Esophagus (tissue), 2 donors: ENCODE measurements around the gene TMEM18. TPM values are rescaled to one million over a fixed set of nuclear protein-coding genes. Genes with fewer than 3 reads are reported as not detected.

ENCODE experiments used
- H3K27ac ChIP-seq, 2 donors: one replicate each; pipeline ENCODE4 v1.5.1; 2013; ENCODE audit warnings: low read depth in 2 of 2, mild to moderate bottlenecking in 2 of 2, inconsistent platforms in 1 of 2, low read length in 1 of 2, moderate library complexity in 1 of 2
- H3K27me3 ChIP-seq, 2 donors: one replicate each; pipeline ENCODE4 v1.6.1; 2013; ENCODE audit warnings: low read length in 2 of 2, control low read depth in 1 of 2, mild to moderate bottlenecking in 1 of 2; ENCODE audit not compliant: insufficient read depth in 2 of 2, control insufficient read depth in 1 of 2
- H3K36me3 ChIP-seq, 2 donors: one replicate each; pipeline ENCODE4 v1.6.1; 2013; ENCODE audit warnings: low read length in 1 of 2; ENCODE audit not compliant: control insufficient read depth in 2 of 2, insufficient read depth in 2 of 2
- H3K4me1 ChIP-seq, 2 donors: one replicate each; pipeline ENCODE4 v1.6.1; 2013; ENCODE audit warnings: low read length in 1 of 2; ENCODE audit not compliant: control insufficient read depth in 2 of 2, insufficient read depth in 2 of 2
- H3K4me3 ChIP-seq, 2 donors: one replicate each; pipeline ENCODE4 v1.5.1; 2013; ENCODE audit warnings: low read length in 2 of 2, mild to moderate bottlenecking in 2 of 2, low read depth in 1 of 2, moderate library complexity in 1 of 2
- H3K9me3 ChIP-seq, 2 donors: one replicate each; pipeline ENCODE4 v1.6.1; 2013; ENCODE audit warnings: mild to moderate bottlenecking in 2 of 2, low read depth in 1 of 2, low read length in 1 of 2, moderate library complexity in 1 of 2; ENCODE audit not compliant: control insufficient read depth in 2 of 2, insufficient read depth in 1 of 2
- WGBS, 2 donors: extraction: QIAGEN DNeasy Blood & Tissue Kit; methylation state at CpG; one replicate each; pipeline ENCODE4 v1.1.7; 2013; 5-methylcytosine and 5-hydroxymethylcytosine counted together
- polyA plus RNA-seq, 2 donors: library from polyadenylated mRNA; stranded (reverse); fragments of 200-250 nt; gene quantifications; one replicate each; pipeline ENCODE4 v1.2.3, GENCODE V29; 2013
- donor health status: healthy with polysubstance abuse.
- donor health status: Bipolar disorder and iron deficiency.

Gene TMEM18
- polyA plus RNA-seq, 2 donors: 20.5 to 21.6 TPM

DNA sequence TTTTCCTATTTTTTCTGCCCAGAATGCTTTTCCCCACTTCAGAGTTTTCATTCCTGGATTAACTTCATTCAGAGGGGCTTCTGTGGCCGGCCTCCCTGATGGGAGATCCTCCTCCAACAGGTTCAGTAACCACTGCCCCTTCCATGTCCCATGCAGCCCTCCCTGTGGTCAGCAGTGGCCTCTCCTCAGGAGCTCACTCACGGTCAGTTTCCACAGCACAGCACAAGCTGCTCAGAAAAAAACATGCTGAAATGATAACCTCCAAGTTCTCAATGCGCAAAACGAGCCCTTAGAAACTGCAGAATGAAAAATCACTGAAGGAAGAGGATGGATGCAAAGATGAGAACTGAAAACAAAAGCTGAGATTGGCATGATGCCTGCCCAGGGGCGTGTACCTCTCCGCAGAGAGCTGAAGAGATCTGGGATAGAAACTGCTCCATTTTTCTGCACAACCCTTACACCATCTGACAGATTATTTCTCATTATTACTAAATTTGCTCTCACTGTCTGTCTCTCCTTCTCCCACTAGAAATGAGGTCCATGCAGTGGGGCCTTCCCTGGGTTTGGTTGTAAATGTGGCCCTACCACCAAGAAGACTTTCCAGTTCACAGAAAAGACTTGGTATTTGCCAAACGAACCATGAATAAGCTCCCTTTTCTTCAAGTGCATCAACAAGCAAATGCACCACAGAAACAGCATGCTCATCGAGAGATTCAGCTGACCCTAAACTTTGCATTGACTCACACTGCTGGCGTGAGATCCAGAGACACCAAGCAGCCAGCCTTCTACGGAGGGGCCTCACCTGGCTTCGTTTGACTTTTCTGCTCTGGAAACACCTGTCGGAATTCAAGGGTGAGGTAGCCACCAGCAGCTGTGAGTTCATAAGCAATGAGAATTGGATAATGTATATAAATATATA, 51.5 kb downstream of the TMEM18 start:
- no peaks in the 10 kb centered on the region for H3K4me1 ChIP-seq
- no peaks in the 10 kb centered on the region for H3K36me3 ChIP-seq
- H3K27ac ChIP-seq: peak overlapping the region in 1 of 2 donors; percentile 34
- H3K9me3 ChIP-seq: peaks cover 0 to 2% of the 10 kb centered on the region in 2 donors
- 66% methylated on average over 12 of the region's 12 CpGs for WGBS, 2 donors
- no peak overlapping the region for H3K4me3 ChIP-seq
- no peaks in the 10 kb centered on the region for H3K27me3 ChIP-seq

DNA sequence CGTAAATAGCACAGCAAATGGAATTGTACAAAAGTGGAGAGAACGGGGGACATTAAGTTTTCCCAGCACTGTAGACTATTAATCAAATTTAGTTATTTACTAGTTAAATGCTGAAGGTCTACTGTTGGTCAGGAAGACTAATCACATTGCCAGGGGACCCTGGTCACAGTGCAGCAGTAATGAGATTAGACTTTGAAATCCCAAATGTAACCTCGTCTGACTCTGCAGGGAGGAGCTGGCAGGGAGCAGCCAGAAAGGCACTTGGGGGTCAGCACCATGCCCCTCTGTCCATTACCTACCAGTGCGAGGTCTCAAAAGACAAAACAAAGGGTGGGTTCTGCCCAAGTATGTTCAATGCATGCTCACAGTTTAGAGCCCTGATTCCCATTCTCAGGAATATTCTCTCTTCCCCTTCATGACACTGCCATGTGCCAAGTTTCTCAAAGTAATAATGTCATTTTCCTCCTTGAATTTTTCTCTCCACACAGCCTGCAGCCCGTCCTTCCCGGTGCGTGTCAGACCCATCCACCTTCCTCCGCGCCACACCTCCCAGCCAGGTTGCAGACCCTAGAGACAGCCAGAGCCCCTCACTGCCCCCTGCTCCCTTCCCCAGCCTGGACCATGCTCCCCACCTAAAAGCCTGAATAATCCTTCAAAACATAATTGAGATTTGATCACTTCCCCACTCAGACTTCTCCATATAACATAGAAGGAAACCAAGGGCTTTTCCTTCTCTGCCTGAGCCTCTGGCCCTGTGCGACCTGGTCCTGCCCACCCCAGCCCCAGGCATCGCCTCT, 52.5 kb downstream of the TMEM18 start:
- Histone ChIP-seq H3K27ac (no peak overlapping the region), H3K4me1 (no peaks in the 10 kb centered on the region), H3K27me3 (no peaks in the 10 kb centered on the region), H3K9me3 (peaks cover 0 to 2% of the 10 kb centered on the region in 2 donors), H3K4me3 (no peak overlapping the region), H3K36me3 (no peaks in the 10 kb centered on the region)
- 80% methylated on average over 11 of the region's 11 CpGs for WGBS, 2 donors

DNA sequence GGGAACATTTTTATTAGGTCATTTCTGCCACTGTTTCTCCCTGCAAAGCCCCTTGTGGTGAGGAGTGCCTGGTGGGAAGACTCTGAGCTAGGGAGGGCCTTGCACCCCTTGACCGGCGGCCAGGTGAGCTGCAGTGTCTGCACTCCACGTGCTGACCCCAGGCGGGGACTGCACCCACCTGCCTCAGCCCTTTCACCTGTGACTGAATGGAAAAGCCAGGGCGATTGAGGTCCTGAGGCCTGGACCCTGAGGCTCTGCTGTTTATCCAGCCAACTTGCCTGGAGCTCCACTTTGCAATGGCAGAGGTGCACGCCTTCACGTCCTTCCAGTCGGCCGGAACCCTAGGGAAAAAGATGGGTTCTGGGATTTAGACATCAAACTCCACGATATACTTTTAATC, 53.1 kb downstream of the TMEM18 start:
- WGBS, 2 donors: 83 to 84% methylated on average over 10 of the region's 10 CpGs
- peaks cover 0 to 2% of the 10 kb centered on the region in 2 donors for H3K9me3 ChIP-seq
- no peak overlapping the region for H3K4me3 ChIP-seq

DNA sequence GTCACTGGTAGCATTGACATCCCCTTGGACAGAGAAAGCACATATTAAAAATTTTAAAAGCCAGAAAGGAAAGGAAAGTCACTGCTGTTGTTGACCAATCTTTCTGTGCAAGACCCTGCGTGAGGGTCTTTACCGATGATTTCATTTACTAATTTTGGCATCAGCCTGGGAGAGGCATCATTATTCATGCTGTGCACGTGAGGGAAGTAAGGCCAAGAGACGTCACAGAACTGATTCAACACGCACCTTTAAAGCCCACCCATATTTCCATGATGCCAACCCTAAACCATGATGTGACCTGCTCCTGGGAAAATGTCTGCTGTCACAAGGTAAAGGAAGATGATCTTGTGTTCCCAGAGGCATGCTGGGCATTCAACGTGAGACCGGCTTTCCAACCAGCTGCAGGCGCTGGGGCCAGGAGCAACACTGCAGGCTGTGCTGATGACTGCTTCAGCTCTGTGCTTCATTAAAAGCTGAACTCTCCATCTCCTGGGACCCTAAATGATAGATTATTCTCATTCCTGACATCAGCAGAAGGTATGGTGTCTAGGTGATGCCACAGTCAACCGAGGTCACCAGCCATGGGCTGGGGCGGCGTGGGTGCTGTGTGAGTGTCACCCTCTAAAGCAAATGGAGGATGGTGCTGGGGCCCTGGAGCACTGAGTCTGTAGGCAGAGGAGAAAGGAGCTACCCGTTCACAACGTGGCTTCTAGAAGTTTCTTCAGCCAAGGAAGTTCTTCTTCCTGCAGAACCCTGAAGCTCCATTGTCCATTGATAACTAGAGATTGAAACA, 53.9 kb downstream of the TMEM18 start:
- H3K27me3 ChIP-seq: no peaks in the 10 kb centered on the region
- H3K4me1 ChIP-seq: no peaks in the 10 kb centered on the region
- H3K9me3 ChIP-seq: peaks cover 2 to 4% of the 10 kb centered on the region in 2 donors
- H3K4me3 ChIP-seq: no peak overlapping the region
- H3K36me3 ChIP-seq: no peaks in the 10 kb centered on the region
- no peak overlapping the region for H3K27ac ChIP-seq
- 92 to 93% methylated on average over 13 of the region's 13 CpGs for WGBS, 2 donors

More for the DNA sequence above, 53.1 kb downstream of the TMEM18 start:
- H3K4me1 ChIP-seq: no peaks in the 10 kb centered on the region
- H3K27ac ChIP-seq: no peak overlapping the region
- no peaks in the 10 kb centered on the region for H3K27me3 ChIP-seq
- H3K36me3 ChIP-seq: no peaks in the 10 kb centered on the region

DNA sequence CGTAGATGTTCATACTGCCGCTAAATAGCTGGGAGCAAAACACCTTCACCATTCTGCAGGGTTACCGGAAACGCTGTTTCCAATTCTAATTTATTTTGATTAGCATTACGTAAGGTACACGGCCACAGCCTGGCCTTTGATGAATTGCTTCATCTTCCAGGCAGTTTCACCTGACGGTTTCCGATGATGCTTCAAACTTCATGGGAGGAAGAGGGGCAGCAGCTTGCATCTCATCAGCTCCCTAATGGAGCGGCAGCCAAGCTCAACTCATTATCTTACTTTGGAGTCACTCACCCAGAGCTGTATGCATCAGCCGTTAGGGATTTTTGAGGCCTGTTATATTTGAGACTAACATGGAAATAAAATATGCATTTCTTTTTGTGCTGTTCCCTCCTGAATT, 54.8 kb downstream of the TMEM18 start:
- Histone ChIP-seq H3K36me3 (no peaks in the 10 kb centered on the region), H3K4me1 (no peaks in the 10 kb centered on the region), H3K27me3 (no peaks in the 10 kb centered on the region), H3K9me3 (peaks cover 0 to 5% of the 10 kb centered on the region in 2 donors), H3K27ac (no peak overlapping the region), H3K4me3 (no peak overlapping the region)
- WGBS, 2 donors: 83 to 88% methylated on average over 10 of the region's 10 CpGs

DNA sequence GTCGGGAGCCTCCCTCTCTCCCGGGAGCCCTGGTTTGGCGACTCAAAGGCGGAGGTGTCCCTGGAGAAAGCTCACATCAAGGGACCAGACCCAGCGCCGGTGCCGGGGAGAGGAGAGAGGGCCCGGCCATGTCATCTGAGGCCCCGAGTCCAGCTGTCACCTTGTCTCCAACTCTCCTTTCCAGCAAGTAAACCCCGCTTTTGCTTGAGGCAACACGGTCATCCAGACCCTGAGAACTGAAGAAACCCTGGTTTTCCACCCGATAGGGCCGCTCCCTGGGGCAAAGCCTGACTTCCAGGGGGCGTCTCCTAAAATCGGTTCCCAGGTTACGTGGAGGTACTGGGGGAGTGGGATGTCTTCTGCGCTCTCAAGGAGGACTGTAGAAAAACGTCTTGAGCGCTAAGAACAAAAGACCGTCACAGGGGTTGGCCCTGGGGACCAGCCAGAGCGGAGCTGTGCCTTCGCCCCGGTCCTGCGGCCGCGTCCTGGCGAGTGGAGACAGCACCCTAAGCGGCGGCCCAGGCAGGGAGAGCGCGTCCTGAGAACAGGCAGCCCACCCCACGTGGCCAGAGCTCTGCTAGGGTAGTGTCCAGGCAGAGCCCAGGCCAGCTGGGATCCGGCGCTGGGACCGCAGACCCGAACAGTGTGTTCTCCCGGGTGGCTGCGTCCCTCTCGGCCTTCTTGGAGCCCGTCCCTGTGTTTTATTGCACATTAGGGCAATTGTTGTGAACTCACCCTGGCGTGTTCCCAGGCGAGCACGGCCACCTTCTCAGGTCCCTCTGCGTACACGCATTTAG, 55.7 kb downstream of the TMEM18 start:
- Histone ChIP-seq H3K36me3 (no peaks in the 10 kb centered on the region), H3K27ac (no peak overlapping the region), H3K4me3 (no peak overlapping the region), H3K27me3 (no peaks in the 10 kb centered on the region), H3K4me1 (no peaks in the 10 kb centered on the region), H3K9me3 (peaks cover 0 to 5% of the 10 kb centered on the region in 2 donors)
- 94 to 95% methylated on average over 42 to 45 of the region's 45 CpGs for WGBS, 2 donors

DNA sequence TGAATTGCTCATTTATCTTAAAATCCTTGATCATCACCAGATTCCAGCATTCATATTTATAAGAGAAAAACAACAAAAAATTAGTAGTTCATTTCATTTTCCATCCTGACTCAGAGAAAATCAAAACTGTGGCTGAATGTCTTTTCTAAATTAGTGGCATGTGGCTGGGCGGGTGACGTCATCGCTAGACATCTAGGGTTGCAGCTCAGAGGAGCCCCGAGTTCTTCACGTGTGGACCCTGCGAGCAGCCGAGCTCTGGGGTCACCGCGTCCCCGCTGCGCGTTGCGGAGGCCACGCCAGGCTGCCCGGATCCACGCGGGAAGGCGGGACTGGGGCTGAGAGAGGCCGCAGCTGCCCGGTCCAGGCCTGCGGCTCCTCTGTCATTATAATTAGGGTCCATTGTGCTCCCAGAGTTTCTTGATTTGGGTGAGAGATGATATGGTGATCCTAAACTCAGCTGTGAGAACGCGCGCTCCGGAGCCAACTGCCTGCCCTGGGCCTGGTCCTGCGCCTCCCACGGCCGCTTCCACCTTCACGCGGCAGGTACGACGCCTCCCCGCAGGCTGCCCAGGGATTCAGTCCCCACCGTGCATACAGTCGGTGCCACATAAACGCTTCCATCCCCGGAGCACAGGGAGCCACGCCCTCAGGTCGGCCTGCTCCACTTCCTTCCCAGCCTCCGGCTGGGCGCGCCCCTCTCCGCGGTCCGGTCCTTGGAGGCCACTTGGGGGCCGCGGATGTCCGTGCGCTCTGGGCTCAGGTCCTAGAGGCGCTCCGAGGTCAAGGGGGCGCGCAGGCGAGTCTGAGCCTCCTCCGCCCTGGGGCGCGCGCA, 56.5 kb downstream of the TMEM18 start:
- 96 to 97% methylated on average over 58 of the region's 58 CpGs for WGBS, 2 donors
- no peaks in the 10 kb centered on the region for H3K36me3 ChIP-seq
- H3K27me3 ChIP-seq: no peaks in the 10 kb centered on the region
- H3K27ac ChIP-seq: no peak overlapping the region
- no peaks in the 10 kb centered on the region for H3K4me1 ChIP-seq
- peaks cover 0 to 5% of the 10 kb centered on the region in 2 donors for H3K9me3 ChIP-seq
- H3K4me3 ChIP-seq: no peak overlapping the region

DNA sequence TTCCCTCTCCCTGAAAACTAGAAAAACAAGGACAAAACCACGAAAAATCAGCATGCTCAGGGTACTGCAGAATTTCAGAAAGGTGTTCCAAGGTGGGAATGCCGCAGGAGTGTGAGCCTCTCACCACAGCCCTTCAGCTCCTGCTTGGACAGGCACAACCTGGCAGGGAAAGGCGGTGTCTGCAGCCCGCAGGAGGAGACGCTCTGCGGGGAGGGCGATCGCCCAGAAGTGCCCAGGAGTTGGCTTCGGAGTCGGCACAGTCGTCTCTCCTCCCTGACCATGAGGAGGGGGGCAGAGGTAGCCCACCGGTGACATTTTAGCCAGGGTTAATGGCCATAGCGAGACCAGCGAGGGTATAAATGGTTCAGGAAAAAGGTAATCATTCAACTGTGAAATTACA, 57.2 kb downstream of the TMEM18 start:
- no peaks in the 10 kb centered on the region for H3K27me3 ChIP-seq
- H3K36me3 ChIP-seq: no peaks in the 10 kb centered on the region
- peaks cover 0 to 5% of the 10 kb centered on the region in 2 donors for H3K9me3 ChIP-seq
- H3K4me1 ChIP-seq: no peaks in the 10 kb centered on the region
- WGBS, 2 donors: 72 to 82% methylated on average over 14 of the region's 14 CpGs
- no peak overlapping the region for H3K27ac ChIP-seq
- no peak overlapping the region for H3K4me3 ChIP-seq
